IMR-90 (cell line): ENCODE measurements around the gene VSIR.

ENCODE experiments used
- MXI1 ChIP-seq: IDR thresholded peaks from 2 replicates; pipeline ENCODE4 v1.6.1; 2012; ENCODE audit warnings: low read depth, mild to moderate bottlenecking, low read length, moderate library complexity, borderline replicate concordance
- POLR2A ChIP-seq: IDR thresholded peaks from 2 replicates; pipeline ENCODE4 v1.6.1; 2012; ENCODE audit warnings: mild to moderate bottlenecking, low read depth, low read length

- TF ChIP-seq MXI1 (no peak), POLR2A (no peak)
Measured at GRCh38 chr10:71789871-71790270, 16.6 kb upstream of the VSIR start.
